GM19372 (cell line): Measurements from ENCODE around the gene NEGR1.

Experiments used
- ATAC-seq: cut with Tn5 transposase; IDR thresholded peaks from one replicate; pipeline ENCODE4 v1.9.1; 2021; ENCODE audit warnings: mild to moderate bottlenecking, low read depth, moderate library complexity; ENCODE audit not compliant: unreplicated experiment

Gene NEGR1

GRCh38 chr1:71526824-71527223 lies 755.5 kb downstream of the NEGR1 start:
- ATAC-seq: no peak

GRCh38 chr1:71522721-71523120 lies 759.6 kb downstream of the NEGR1 start:
- ATAC-seq: no peak

- no peak for ATAC-seq
These were observed 760.6 kb downstream of the NEGR1 start for GRCh38 chr1:71521655-71522264.

DNA sequence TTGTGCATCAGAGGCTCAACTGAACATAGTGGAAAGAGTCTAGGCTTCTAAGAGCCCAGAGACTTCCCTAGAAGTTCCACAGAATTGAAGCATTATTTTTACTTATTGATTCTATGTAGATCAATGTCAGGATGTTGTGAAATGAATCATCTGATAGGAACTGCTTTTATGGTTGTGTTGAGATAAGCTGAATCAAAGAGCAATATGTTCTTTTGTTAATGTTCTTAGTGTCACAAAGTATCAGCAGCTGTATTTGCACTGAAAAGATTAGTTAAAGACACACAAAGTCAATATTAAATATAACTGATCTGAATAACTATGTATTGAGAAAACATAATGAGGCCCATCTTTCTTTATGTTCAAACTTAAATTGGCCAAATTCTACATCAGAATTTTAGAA lies 770.8 kb downstream of the NEGR1 start:
- ATAC-seq: no peak

DNA sequence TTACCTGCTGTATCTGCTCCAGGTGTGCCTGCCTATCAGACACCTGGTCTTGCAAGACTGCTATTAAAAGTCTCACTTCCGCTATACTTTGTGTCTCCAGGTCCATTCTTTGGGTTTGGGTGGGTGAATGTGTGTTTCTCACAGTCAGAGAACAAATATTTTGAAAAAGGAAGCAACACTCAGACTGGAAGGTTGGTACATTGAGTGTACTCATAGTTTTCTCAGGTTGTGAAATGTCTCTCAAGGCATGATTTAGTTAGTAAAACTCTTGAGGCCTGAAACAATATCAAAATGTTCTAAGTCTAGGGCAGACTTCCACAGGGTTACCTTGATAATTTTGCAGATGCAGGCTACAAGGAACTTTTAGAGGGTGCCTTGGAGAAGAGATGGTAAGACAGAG lies 771.6 kb downstream of the NEGR1 start:
- no peak for ATAC-seq

DNA sequence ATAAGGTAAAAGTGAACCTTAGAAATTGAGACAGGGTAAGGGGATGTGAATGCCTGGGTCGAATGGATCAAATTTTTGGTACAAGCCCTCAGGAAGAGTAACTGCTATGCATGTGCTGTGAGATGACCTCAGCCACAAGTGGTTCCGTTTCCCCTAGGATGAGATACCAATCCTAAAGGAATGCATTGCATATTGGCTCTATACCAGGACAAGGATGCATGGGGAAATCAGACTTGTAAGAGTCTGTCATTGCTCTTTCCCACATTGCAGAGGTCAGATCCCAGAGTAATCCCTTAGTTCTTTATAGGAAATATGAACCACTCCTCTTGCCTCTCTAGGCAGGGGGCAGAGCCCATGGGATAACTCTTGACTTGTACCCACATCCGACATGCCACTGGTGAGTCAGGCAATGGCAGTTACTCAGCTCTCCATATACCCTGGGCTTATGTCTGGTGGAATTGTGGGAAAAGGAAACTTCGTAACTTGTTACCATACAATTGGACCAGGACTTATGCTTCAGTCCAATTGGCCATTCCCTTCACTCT lies 773.2 kb downstream of the NEGR1 start:
- no peak for ATAC-seq

- no peak for ATAC-seq
These were observed 780.3 kb downstream of the NEGR1 start for GRCh38 chr1:71502006-71502405.

- ATAC-seq: no peak
These were observed 783.8 kb downstream of the NEGR1 start for GRCh38 chr1:71498542-71498941.

DNA sequence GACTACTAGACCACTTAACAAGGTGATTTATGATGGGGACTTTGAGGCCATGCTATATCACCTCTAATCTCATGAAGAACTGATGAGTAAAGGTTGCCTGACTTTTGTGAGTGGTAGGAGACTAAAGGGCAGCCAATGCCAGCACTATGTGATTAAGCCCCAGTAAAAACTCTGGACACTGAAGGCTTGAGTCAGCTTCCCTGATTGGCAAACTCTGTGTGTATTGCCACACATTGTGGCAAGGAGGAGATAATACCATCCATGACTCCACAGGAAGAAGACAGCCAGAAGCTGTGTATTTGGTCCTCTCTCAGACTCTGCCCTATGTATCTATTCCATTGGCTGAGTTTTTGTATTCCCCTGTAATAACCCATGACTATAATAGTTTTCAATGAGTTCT lies 788.2 kb downstream of the NEGR1 start:
- ATAC-seq: no peak

- ATAC-seq: no peak
These were observed 789.9 kb downstream of the NEGR1 start for GRCh38 chr1:71492298-71493041.

DNA sequence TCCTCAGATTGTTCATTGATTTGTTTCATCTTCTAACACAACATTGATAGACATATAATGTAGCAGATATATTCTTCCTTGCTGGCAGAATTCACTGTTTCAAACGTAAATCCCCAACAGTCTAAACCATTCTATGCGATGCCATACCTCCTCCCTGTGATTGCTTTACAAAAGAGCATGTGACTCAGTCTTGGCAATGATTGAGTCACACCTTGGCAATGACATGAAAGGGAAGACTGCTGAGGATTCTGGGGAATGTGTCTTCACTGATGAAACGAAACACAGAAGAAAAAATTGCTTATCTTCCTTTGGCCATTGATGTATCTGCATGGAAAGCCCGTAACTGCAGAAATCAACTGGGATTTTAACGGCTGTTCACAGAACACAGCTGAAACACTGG lies 791.9 kb downstream of the NEGR1 start:
- no peak for ATAC-seq

DNA sequence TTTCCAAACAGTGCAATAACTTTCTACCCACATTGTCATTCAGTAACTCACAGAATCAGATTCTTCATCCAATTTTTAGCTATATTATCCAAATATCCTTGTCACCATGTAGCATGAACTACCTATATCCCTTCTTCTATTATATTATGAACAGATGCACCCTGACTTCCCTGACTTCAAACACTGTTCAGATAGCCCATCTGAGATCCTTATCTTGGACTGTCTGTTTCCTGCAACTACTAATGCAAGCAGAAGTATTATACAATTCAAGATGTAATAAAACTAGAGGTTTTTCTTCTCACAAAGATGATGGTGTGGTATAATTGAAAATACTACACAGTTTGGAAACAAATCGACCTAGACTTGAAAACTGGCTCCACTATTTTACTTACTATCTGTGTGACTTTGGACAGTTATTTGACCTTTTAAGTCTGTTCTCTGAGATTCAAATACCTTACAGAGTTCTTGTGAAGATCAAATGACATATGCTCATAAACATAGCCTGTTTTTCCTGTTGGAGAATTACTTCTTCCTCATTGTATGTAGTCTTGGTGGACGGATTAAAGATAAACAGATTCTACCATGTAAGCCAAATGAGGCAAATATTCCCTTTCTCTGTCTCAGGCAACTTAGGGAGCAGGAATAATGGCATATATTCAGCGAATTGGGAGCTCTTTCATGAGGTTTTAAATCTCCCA lies 793.6 kb downstream of the NEGR1 start:
- ATAC-seq: no peak

DNA sequence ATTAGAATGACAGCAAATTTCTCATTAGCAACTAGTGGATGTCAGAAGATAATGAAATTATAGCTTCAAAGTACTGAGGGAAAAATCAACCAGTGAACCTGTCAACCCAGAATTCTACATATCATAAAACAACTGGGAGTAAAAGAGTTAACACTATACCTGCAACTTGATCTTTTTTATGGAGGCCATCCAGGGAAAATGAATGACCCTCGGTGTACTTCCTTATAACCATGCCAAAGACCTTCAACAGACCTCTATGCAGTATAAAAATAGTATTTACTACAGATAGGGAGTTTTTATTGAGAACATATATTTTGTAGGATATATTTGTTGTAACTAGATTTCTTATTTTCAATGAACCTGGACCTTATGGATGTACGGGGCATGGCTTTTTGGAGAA lies 809.0 kb downstream of the NEGR1 start:
- no peak for ATAC-seq

GRCh38 chr1:71465093-71465492 lies 817.2 kb downstream of the NEGR1 start:
- ATAC-seq: no peak

DNA sequence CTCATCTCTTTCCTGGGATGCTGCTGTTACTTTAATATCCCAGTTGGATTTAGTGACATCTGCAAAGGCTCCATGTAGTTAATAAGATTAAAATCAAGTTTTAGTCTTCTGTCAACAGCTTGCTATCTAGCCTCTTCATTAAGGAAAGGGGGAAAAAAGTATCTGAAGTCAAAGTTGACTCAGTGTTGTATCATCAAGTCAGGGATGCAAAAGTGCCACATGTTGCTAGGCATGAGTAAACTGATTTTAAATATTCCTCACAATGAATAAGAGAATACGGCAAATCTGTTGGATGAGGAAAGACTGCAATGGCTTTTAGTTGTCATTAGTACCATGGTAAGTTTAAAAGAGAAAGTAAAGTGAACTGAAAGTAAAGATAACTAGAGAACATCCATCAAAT lies 818.3 kb downstream of the NEGR1 start:
- ATAC-seq: no peak

DNA sequence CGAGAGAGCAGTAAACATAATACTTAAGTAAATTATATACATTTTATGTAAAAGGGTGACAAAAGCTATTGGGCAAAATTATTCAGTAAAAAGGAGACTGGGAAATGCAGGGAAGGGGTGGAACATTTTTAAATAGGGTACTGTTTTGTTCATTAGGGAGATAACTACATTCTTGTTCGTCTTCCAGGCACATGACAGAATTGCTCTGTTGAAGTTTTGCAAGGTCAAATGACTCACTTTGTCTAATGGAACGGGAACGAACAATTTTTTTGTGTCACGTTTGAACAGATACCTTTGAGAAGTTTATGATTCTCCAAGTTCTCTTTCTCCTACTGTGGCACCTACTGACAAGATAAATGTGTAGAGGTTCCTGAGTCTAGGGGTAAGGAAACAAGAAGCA lies 819.2 kb downstream of the NEGR1 start:
- no peak for ATAC-seq

DNA sequence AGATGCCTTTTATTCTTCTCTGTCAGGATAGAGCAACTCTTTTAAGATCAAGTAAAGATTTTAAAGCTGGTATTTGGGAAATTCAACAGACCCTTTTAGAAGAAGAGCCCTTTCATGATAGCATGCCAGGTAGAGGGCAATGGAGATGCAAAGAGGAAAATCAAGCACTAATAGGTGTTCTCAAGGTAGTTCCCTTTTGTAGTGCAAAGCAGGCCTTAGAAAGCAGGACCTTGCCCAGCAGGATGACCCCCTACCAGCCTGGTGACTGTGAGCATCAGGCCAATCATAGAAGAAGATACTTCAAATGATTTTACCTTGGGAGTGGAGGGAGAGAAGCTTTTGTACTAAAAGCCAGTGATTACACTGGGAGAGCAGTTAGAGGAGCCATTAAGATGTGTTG lies 820.1 kb downstream of the NEGR1 start:
- no peak for ATAC-seq

DNA sequence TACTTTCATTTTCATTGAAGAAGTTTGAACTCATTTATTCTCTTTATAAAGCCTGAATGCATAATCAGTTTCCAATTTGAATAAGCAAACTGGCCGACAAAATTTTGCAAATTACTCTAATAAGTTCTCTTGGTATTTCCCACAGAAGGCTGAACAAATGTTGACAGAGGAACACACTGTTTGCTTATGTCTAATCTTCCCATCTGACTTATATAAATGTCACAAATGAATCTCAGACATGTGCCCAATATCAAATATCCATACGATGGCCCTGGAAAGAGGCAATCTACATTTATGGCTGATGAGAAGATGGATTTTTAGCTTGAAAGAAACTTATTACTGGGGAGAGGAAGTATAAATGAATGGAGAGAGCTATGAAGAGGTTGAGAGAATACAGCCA lies 820.9 kb downstream of the NEGR1 start:
- no peak for ATAC-seq

DNA sequence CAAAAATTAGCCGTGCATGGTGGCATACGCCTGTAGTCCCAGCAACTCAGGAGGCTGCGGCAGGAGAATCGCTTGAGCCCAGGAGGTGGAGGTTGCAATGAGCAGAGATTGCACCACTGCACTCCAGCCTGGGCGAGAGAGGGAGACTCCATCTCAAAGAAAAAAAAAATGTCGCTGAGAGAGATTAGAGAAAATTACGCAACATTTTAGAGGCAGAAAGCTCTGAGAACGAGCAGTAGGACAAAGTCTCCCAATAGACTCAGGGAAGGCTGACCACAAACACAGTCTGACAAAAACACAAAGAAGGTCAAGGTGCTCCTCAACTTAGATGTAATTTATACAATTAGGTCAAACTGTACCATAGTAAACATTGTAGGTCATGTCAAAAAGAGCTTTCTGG lies 833.9 kb downstream of the NEGR1 start:
- no peak for ATAC-seq

GRCh38 chr1:71438626-71439025 lies 843.7 kb downstream of the NEGR1 start:
- ATAC-seq: no peak

- no peak for ATAC-seq
These were observed 846.4 kb downstream of the NEGR1 start for GRCh38 chr1:71435951-71436350.

- ATAC-seq: no peak
These were observed 848.1 kb downstream of the NEGR1 start for GRCh38 chr1:71434240-71434639.
